Prostate gland (tissue), 2 donors: ENCODE measurements around the gene ZNF423. TPM values are rescaled to one million over a fixed set of nuclear protein-coding genes. Genes with fewer than 3 reads are reported as not detected.

Experiments
- DNase-seq: peaks from one replicate; pipeline ENCODE4 v3.0.0-alpha.2; 2019; ENCODE audit warnings: low spot score
- H3K27ac ChIP-seq, 2 donors: fragments of 200-600 bp; sonication (generic); 2 replicates each; pipeline ENCODE4 v1.5.1; 2017 to 2019
- H3K27me3 ChIP-seq: fragments of 200-600 bp; sonication (generic); replicated peaks from 2 replicates; pipeline ENCODE4 v1.5.1; 2019; ENCODE audit not compliant: insufficient read depth
- H3K36me3 ChIP-seq, 2 donors: fragments of 200-600 bp; sonication (generic); 1 replicate in 1 of 2; 2 replicates in 1 of 2; pipeline versions ENCODE4 v1.5.1 to v1.8.1; 2017 to 2019
- H3K4me1 ChIP-seq: fragments of 200-600 bp; sonication (generic); replicated peaks from 2 replicates; pipeline ENCODE4 v1.5.1; 2019
- H3K4me3 ChIP-seq, 2 donors: fragments of 200-600 bp; sonication (generic); 2 replicates each; pipeline ENCODE4 v1.5.1; 2017 to 2019
- H3K9me3 ChIP-seq: fragments of 200-600 bp; sonication (generic); 2 replicates; pipeline ENCODE4 v1.5.1; 2017
- CTCF ChIP-seq, 4 experiments: fragments of 200-600 bp in 2 of 4; fragments of 450-650 bp in 2 of 4; sonication (generic) in 2 of 4; IDR thresholded peaks; 1 replicate in 3 of 4; 2 replicates in 1 of 4; pipeline ENCODE4 v1.5.1; 2016 to 2019; ENCODE audit warnings: antibody characterized with exemption in 4 of 4, mild to moderate bottlenecking in 2 of 4, moderate library complexity in 2 of 4
- POLR2A ChIP-seq: fragments of 450-650 bp; IDR thresholded peaks from one replicate; pipeline ENCODE4 v1.6.1; 2016; ENCODE audit warnings: antibody characterized with exemption, mild to moderate bottlenecking
- POLR2AphosphoS5 ChIP-seq: sonication (generic); formaldehyde crosslinking; IDR thresholded peaks from one replicate; pipeline ENCODE4 v1.6.1; 2017; ENCODE audit warnings: antibody characterized with exemption
- WGBS: methylation state at CpG from one replicate; pipeline ENCODE4 v1.1.5; 2018; 5-methylcytosine and 5-hydroxymethylcytosine counted together
- intact Hi-C: fragments of 100-400 bp; cut with DNase I; formaldehyde crosslinking; loops from one replicate; pipeline ENCODE4 v1.14.2; 2022
- total RNA-seq, 2 donors: library from RNA; depleted of rRNA; stranded (reverse); fragments of >200 nt; gene quantifications; one replicate each; pipeline ENCODE4 v1.1.0, GENCODE V29; 2016

ZNF423 gene
- total RNA-seq, 2 donors from 2014 or later = 6.1 to 22.7 TPM

DNA sequence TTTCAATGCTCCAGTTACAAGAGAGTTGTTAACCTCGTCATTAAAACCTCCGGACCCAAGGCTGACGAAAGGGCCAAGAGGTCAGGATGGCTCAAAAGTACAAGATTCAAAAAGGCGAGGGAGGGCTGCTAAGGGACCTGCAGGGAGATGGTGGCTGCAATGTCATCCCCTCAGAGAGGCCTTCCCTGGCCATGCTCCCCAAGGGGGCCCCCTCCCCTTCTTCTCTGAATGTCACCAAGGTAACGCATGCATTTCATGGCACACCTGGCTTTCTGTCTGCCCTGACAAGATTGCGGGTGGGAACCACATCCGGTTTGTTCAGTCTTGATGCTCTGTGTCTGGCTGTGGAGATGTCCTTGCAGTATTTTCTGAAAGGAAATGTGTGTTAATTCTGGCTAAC, 392.4 kb downstream of the ZNF423 start:
- no peaks in the 10 kb centered on the region for H3K9me3 ChIP-seq
- no peak overlapping the region for H3K27ac ChIP-seq
- WGBS = 74% methylated on average over 7 of the region's 7 CpGs
- no peak for TF ChIP-seq POLR2AphosphoS5
- no peak for TF ChIP-seq CTCF (IDR thresholded peaks at IDR 0.05)
- no peak for TF ChIP-seq POLR2A
- no peaks in the 10 kb centered on the region for H3K36me3 ChIP-seq
- no peak for DNase-seq
- intact Hi-C loops = no loop called here
- no peaks in the 10 kb centered on the region for H3K4me1 ChIP-seq
- H3K4me3 ChIP-seq = no peak overlapping the region
- no peaks in the 10 kb centered on the region for H3K27me3 ChIP-seq

GRCh38 chr16:49462989-49463371, 392.9 kb downstream of the ZNF423 start:
- Histone ChIP-seq H3K4me3 (no peak overlapping the region), H3K9me3 (no peaks in the 10 kb centered on the region), H3K27me3 (no peaks in the 10 kb centered on the region), H3K27ac (no peak overlapping the region), H3K4me1 (no peaks in the 10 kb centered on the region), H3K36me3 (no peaks in the 10 kb centered on the region)
- TF ChIP-seq POLR2A (no peak), CTCF (IDR thresholded peaks at IDR 0.05) (no peak), POLR2AphosphoS5 (no peak)
- no peak for DNase-seq
- 91% methylated on average over 6 of the region's 6 CpGs for WGBS
- intact Hi-C loops = no loop called here

DNA sequence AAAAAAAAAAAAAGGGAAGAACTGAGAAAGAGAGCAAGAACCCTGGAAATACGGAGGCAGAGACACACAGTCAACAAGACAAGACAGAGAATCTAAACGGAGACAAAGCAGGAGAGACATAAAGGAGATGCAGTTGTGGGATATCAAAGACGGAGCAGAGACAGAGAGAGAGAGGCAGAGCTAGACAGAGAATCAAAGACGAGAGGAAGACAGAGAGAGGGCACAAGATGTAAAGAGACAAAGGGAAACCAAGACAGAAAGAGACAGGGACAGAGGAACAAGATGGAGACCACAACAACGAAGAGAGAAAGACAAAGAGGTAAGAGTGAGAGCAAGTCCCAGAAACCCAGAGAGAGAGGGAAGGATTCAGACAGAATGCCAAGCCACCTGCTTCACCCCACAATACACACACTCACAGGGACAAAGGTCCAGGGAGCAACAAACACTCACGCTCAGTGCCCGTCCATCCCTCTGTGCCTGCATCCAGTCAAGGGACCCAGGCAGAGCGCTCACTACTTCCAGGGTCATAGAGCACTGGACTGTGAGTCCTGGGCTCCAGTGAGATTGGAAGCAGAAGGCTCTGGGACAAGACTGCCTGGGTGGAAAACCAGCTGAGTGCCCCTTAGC, 393.4 kb downstream of the ZNF423 start:
- no peaks in the 10 kb centered on the region for H3K36me3 ChIP-seq
- intact Hi-C loops = no loop called here
- TF ChIP-seq POLR2AphosphoS5 = no peak
- TF ChIP-seq CTCF (IDR thresholded peaks at IDR 0.05) = no peak
- TF ChIP-seq POLR2A = no peak
- no peaks in the 10 kb centered on the region for H3K9me3 ChIP-seq
- H3K27me3 ChIP-seq = no peaks in the 10 kb centered on the region
- no peak for DNase-seq
- H3K27ac ChIP-seq = no peak overlapping the region
- 93% methylated on average over 8 of the region's 8 CpGs for WGBS
- no peak overlapping the region for H3K4me3 ChIP-seq
- H3K4me1 ChIP-seq = no peaks in the 10 kb centered on the region

- H3K27ac ChIP-seq = no peak overlapping the region
- no peaks in the 10 kb centered on the region for H3K9me3 ChIP-seq
- 95% methylated on average over 7 of the region's 7 CpGs for WGBS
- no peak for TF ChIP-seq POLR2AphosphoS5
- no peak for TF ChIP-seq POLR2A
- TF ChIP-seq CTCF (IDR thresholded peaks at IDR 0.05) = no peak
- no peaks in the 10 kb centered on the region for H3K36me3 ChIP-seq
- H3K27me3 ChIP-seq = no peaks in the 10 kb centered on the region
- no peak for DNase-seq
- intact Hi-C loops = no loop called here
- H3K4me3 ChIP-seq = no peak overlapping the region
- no peaks in the 10 kb centered on the region for H3K4me1 ChIP-seq
These were observed 394.4 kb downstream of the ZNF423 start for GRCh38 chr16:49461517-49461951.

- no peaks in the 10 kb centered on the region for H3K36me3 ChIP-seq
- WGBS = 73% methylated on average over 10 of the region's 10 CpGs
- no peaks in the 10 kb centered on the region for H3K4me1 ChIP-seq
- H3K27ac ChIP-seq = no peak overlapping the region
- no peak for TF ChIP-seq POLR2A
- H3K27me3 ChIP-seq = no peaks in the 10 kb centered on the region
- DNase-seq = no peak
- H3K4me3 ChIP-seq = no peak overlapping the region
- no peaks in the 10 kb centered on the region for H3K9me3 ChIP-seq
- intact Hi-C loops = no loop called here
These were observed 395.0 kb downstream of the ZNF423 start for GRCh38 chr16:49460786-49461470.
